WTC11 (cell line): Measurements from ENCODE around the gene CCDC88A. TPM values are rescaled to one million over a fixed set of nuclear protein-coding genes. Genes with fewer than 3 reads are reported as not detected.

Source experiments
- ATAC-seq: fragments of 200-7000 bp; cut with Tn5 transposase; 2 replicates; pipeline ENCODE4 v1.10.0; 2021; ENCODE audit warnings: mild to moderate bottlenecking, moderate library complexity
- CTCF ChIA-PET: fragments of 300-600 bp; sonication (Branson Sonifier 250); formaldehyde crosslinking; loops from one replicate; lab custom pipeline; 2021; ENCODE audit warnings: antibody characterized with exemption; lab: Charles Lee
- POLR2A ChIA-PET: fragments of 350-600 bp; sonication (Branson Sonifier 250); formaldehyde crosslinking; loops from one replicate; lab custom pipeline; 2021; ENCODE audit warnings: antibody characterized with exemption; lab: Charles Lee
- DNase-seq: peaks from one replicate; pipeline ENCODE4 v3.0.0; 2021; ENCODE audit warnings: low spot score
- H3K27ac Mint-ChIP-seq: 2 replicates; pipeline ENCODE4 v1.8.0; 2021; ENCODE audit warnings: mixed read lengths
- H3K27me3 Mint-ChIP-seq: 2 replicates; pipeline ENCODE4 v1.8.0; 2021; ENCODE audit warnings: low read depth, mild to moderate bottlenecking, moderate library complexity, mixed read lengths
- H3K36me3 Mint-ChIP-seq: 2 replicates; pipeline ENCODE4 v1.8.0; 2021; ENCODE audit warnings: mixed read lengths
- H3K4me1 Mint-ChIP-seq: 2 replicates; pipeline ENCODE4 v1.8.0; 2022; ENCODE audit warnings: mixed read lengths
- H3K4me3 Mint-ChIP-seq: 2 replicates; pipeline ENCODE4 v1.8.0; 2021; ENCODE audit warnings: mild to moderate bottlenecking, moderate library complexity, mixed read lengths
- H3K9me3 Mint-ChIP-seq: 2 replicates; pipeline ENCODE4 v1.8.0; 2021; ENCODE audit warnings: mixed read lengths
- AFF4 ChIP-seq: sonication (generic); formaldehyde crosslinking; IDR thresholded peaks from 2 replicates; pipeline ENCODE4 v1.8.1; 2023; ENCODE audit warnings: mild to moderate bottlenecking, missing genetic modification reagents, borderline replicate concordance
- AR ChIP-seq: fragments of 250-450 bp; sonication (Bioruptor Pico); IDR thresholded peaks from 2 replicates; pipeline ENCODE4 v1.9.0; 2021; ENCODE audit warnings: mild to moderate bottlenecking
- ATF3 ChIP-seq: sonication (generic); formaldehyde crosslinking; conservative IDR thresholded peaks from 2 replicates; pipeline ENCODE4 v1.8.1; 2022; ENCODE audit warnings: mild to moderate bottlenecking, missing genetic modification reagents
- CREB1 ChIP-seq: sonication (generic); formaldehyde crosslinking; IDR thresholded peaks from 2 replicates; pipeline ENCODE4 v1.8.0; 2023; ENCODE audit warnings: mild to moderate bottlenecking, missing genetic modification reagents
- ELF4 ChIP-seq: sonication (generic); formaldehyde crosslinking; IDR thresholded peaks from 2 replicates; pipeline ENCODE4 v1.8.1; 2022; ENCODE audit warnings: low read depth, mild to moderate bottlenecking, moderate library complexity, missing genetic modification reagents
- ERG ChIP-seq: fragments of 250-450 bp; sonication (Bioruptor Pico); IDR thresholded peaks from 2 replicates; pipeline ENCODE4 v1.8.0; 2021; ENCODE audit warnings: mild to moderate bottlenecking
- FOXJ3 ChIP-seq: sonication (generic); formaldehyde crosslinking; IDR thresholded peaks from 2 replicates; pipeline ENCODE4 v1.9.0; 2021; ENCODE audit warnings: missing genetic modification reagents, mild to moderate bottlenecking, borderline replicate concordance
- FOXP1 ChIP-seq: sonication (generic); formaldehyde crosslinking; IDR thresholded peaks from 2 replicates; pipeline ENCODE4 v1.8.0; 2022; ENCODE audit warnings: missing genetic modification reagents, mild to moderate bottlenecking, moderate library complexity, borderline replicate concordance
- GTF2I ChIP-seq: fragments of 250-450 bp; sonication (Bioruptor Pico); conservative IDR thresholded peaks from 2 replicates; pipeline ENCODE4 v1.4.0; 2021; ENCODE audit warnings: mild to moderate bottlenecking
- MLX ChIP-seq: sonication (generic); formaldehyde crosslinking; IDR thresholded peaks from 2 replicates; pipeline ENCODE4 v1.8.1; 2023; ENCODE audit warnings: mild to moderate bottlenecking, missing genetic modification reagents, moderate library complexity
- MXD4 ChIP-seq: fragments of 250-450 bp; sonication (Bioruptor Pico); IDR thresholded peaks from 2 replicates; pipeline ENCODE4 v1.8.0; 2021; ENCODE audit warnings: mild to moderate bottlenecking, moderate library complexity, borderline replicate concordance
- MYBL2 ChIP-seq: sonication (generic); formaldehyde crosslinking; IDR thresholded peaks from 2 replicates; pipeline ENCODE4 v1.8.1; 2023; ENCODE audit warnings: mild to moderate bottlenecking, moderate library complexity, missing genetic modification reagents
- NFYB ChIP-seq: sonication (generic); formaldehyde crosslinking; conservative IDR thresholded peaks from 2 replicates; pipeline ENCODE4 v1.8.0; 2022; ENCODE audit warnings: low read depth, missing genetic modification reagents
- NR3C1 ChIP-seq: sonication (generic); formaldehyde crosslinking; conservative IDR thresholded peaks from 2 replicates; pipeline ENCODE4 v1.8.1; 2023; ENCODE audit warnings: low read depth, mild to moderate bottlenecking, missing genetic modification reagents
- PRRX2 ChIP-seq: fragments of 250-450 bp; sonication (Bioruptor Pico); IDR thresholded peaks from 2 replicates; pipeline ENCODE4 v1.8.0; 2021; ENCODE audit warnings: mild to moderate bottlenecking
- SP1 ChIP-seq: sonication (generic); formaldehyde crosslinking; conservative IDR thresholded peaks from 2 replicates; pipeline ENCODE4 v1.8.1; 2022; ENCODE audit warnings: missing genetic modification reagents
- STAT6 ChIP-seq: sonication (generic); formaldehyde crosslinking; conservative IDR thresholded peaks from 2 replicates; pipeline ENCODE4 v1.8.1; 2023; ENCODE audit warnings: mild to moderate bottlenecking, low read depth, missing genetic modification reagents, moderate library complexity
- ZNF138 ChIP-seq: sonication (generic); formaldehyde crosslinking; conservative IDR thresholded peaks from 2 replicates; pipeline ENCODE4 v1.8.1; 2022; ENCODE audit warnings: mild to moderate bottlenecking, moderate library complexity, missing genetic modification reagents
- ZNF263 ChIP-seq: sonication (generic); formaldehyde crosslinking; IDR thresholded peaks from 2 replicates; pipeline ENCODE4 v1.8.1; 2022; ENCODE audit warnings: low read depth, mild to moderate bottlenecking, moderate library complexity, missing genetic modification reagents
- ZNF396 ChIP-seq: fragments of 250-450 bp; sonication (Bioruptor Pico); IDR thresholded peaks from 2 replicates; pipeline ENCODE4 v1.8.0; 2021; ENCODE audit warnings: mild to moderate bottlenecking, moderate library complexity, borderline replicate concordance
- total RNA-seq: library from RNA; stranded (reverse); gene quantifications from 3 replicates; pipeline ENCODE4 v1.2.3, GENCODE V29; 2021

CCDC88A gene
- total RNA-seq, 1 experiment from 2014 or later: 97.5 TPM

GRCh38 chr2:55384786-55385185, 34.9 kb downstream of the CCDC88A start:
- Mint-ChIP-seq H3K4me3 (no peak overlapping the region), H3K27ac (no peak overlapping the region), H3K4me1 (no peaks in the 10 kb centered on the region), H3K9me3 (no peaks in the 10 kb centered on the region), H3K27me3 (no peaks in the 10 kb centered on the region), H3K36me3 (peaks cover 6% of the 10 kb centered on the region)
- POLR2A ChIA-PET: no interaction called here
- DNase-seq (no peak), ATAC-seq (no peak)
- CTCF ChIA-PET: no interaction called here
- TF ChIP-seq SP1 (CRISPR knock-in tag): no peak
- TF ChIP-seq AFF4 (CRISPR knock-in tag): no peak
- no peak for TF ChIP-seq CREB1
- TF ChIP-seq ATF3 (CRISPR knock-in tag): no peak
- TF ChIP-seq GTF2I (CRISPR knock-in tag): no peak
- no peak for TF ChIP-seq NFYB (CRISPR knock-in tag)
- TF ChIP-seq MLX (CRISPR knock-in tag): no peak
- TF ChIP-seq FOXJ3 (CRISPR knock-in tag): no peak
- TF ChIP-seq ELF4 (CRISPR knock-in tag): no peak
- no peak for TF ChIP-seq PRRX2 (CRISPR knock-in tag)
- no peak for TF ChIP-seq MYBL2
- TF ChIP-seq AR (CRISPR knock-in tag): no peak
- no peak for TF ChIP-seq STAT6
- no peak for TF ChIP-seq MXD4 (CRISPR knock-in tag)

GRCh38 chr2:55371376-55371775, 48.3 kb downstream of the CCDC88A start:
- Mint-ChIP-seq H3K36me3 (no peaks in the 10 kb centered on the region), H3K27ac (no peak overlapping the region), H3K9me3 (no peaks in the 10 kb centered on the region), H3K4me3 (no peak overlapping the region), H3K4me1 (no peaks in the 10 kb centered on the region), H3K27me3 (no peaks in the 10 kb centered on the region)
- DNase-seq: no peak
- ChIA-PET CTCF (no interaction called here), POLR2A (no interaction called here)
- no peak for ATAC-seq
- TF ChIP-seq FOXP1 (CRISPR knock-in tag) (no peak), ELF4 (CRISPR knock-in tag) (no peak), ERG (CRISPR knock-in tag) (no peak), ATF3 (CRISPR knock-in tag) (no peak), NR3C1 (CRISPR knock-in tag) (no peak), ZNF263 (no peak), ZNF396 (no peak), MYBL2 (no peak), STAT6 (no peak), ZNF138 (no peak), MXD4 (CRISPR knock-in tag) (no peak)
